Measurements from ENCODE around the gene BLTP3A. TPM values are rescaled to one million over a fixed set of nuclear protein-coding genes. Genes with fewer than 3 reads are reported as not detected.
A peak's percentile ranks its signal among the peaks of the same experiment; 100 is the strongest.
"Not testable (repeated sequence)": the region's sequence is repeated elsewhere in the genome, so short reads cannot be mapped to it uniquely, and the experiment has no call there.

The BLTP3A gene
- total RNA-seq, 1 donor from 2014 or later = 19.6 TPM

DNA sequence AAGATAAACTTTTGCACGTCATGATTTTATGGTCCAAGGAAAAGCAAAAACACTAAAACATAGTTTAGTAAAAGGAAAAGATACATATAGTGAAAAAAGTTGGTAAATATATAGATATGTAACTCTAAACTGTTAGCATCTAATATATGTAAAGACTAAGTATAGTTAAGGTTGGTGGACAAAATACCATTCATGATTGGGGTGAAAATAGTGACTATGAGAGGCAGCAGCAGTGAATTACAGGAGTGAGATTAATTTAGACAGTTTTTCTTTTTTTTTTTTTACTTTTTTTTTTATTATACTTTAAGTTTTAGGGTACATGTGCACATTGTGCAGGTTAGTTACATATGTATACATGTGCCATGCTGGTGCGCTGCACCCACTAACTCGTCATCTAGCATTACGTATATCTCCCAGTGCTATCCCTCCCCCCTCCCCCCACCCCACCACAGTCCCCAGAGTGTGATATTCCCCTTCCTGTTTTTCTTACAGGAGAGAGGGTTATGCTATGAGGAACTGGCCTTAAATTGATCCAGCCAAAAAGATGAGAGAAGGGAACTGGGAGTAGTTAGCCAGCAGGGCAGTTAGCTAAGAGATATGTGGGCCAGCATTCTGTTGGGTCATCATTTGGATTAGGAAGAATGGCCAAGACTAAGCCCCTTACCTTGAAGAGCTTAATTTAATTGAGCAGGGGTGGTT lies 27.1 kb downstream of the BLTP3A start:
- intact Hi-C loops (cut with micrococcal nuclease); DNase-seq: not testable (repeated sequence)
- peak; percentile 62 for ATAC-seq

DNA sequence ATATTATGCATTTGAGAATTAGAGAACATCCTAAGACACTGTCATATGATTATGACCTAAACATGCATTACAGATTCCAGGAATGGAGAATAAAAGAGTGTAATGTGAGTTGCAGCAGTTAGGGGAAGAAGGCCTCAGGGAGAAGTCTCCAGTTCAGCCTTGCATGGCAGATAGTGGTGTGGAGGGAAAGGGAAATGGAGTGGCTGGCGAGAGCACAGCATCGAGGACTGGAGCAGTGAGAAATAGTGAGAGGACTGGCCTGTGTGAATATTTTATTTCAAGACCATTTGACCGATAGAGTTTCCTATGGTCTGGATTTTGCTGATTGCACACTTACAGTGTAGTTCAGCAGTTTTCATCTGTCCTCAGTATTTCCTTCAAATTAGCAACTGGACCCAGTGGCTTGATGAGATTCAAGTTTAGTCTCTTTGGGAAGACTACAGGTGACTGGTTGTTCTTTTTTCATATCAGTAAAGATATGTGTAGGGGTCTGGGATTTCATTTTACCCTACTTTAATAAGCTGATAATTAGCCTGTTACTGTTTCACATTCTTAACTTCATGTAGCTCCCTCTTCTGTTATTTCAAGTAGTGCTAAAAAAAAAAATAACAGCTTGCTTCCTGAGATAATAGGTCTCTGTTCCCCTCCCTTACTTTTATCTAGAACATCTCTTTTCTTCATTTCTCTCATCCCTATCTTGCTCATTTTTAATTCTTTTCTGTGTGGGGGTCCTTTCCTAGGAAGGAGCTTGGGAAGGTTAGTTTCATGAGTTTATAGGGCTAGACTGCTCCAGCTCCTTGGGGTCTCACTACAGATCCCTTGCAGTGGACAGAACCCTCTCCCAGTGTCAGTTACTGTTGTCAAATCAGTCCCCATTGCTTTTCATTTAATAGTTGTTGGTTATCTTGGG lies 27.9 kb downstream of the BLTP3A start:
- DNase-seq (no peak), ATAC-seq (peak; percentile 35)
- intact Hi-C loops (cut with micrococcal nuclease) = no loop called here

DNA sequence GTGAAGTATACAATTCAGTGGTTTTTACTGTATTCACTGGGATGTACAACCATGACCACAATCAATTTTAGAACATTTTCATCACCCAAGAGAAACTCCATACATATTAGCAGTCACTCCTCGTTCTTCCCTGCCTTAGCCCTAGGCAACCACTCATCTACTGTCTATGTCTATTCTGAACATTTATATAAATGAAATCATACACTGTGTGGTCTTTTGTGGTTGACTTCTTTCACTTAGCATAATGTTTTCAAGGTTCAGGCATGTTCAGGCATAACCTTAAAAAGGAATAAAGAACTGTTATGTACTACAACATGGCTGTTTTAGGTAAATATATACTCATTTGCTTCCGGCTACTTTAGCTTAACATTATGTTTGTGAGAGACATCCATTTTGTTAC lies 37.3 kb downstream of the BLTP3A start:
- intact Hi-C loops (cut with micrococcal nuclease) = no loop called here
- ATAC-seq (no peak), DNase-seq (no peak)

DNA sequence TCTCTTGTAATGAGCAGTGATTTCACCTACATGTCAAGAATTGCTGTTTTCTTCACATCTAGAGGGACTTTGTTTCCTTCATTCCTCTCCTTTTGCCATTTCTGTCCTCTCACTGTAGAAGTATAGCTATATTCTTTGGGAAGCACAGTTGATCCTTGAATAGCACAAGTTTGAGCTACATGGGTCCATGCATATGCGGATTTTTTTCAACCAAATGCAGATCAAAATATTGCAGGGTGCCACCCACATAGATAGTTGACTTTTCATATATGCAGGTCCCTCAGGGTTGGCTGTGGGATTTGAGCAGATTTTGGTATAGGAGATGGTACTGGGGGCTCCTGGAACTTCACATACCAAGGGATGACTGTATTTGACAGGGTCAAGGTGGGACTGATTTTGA lies 41.1 kb downstream of the BLTP3A start:
- ATAC-seq = no peak
- intact Hi-C loops (cut with micrococcal nuclease) = no loop called here

DNA sequence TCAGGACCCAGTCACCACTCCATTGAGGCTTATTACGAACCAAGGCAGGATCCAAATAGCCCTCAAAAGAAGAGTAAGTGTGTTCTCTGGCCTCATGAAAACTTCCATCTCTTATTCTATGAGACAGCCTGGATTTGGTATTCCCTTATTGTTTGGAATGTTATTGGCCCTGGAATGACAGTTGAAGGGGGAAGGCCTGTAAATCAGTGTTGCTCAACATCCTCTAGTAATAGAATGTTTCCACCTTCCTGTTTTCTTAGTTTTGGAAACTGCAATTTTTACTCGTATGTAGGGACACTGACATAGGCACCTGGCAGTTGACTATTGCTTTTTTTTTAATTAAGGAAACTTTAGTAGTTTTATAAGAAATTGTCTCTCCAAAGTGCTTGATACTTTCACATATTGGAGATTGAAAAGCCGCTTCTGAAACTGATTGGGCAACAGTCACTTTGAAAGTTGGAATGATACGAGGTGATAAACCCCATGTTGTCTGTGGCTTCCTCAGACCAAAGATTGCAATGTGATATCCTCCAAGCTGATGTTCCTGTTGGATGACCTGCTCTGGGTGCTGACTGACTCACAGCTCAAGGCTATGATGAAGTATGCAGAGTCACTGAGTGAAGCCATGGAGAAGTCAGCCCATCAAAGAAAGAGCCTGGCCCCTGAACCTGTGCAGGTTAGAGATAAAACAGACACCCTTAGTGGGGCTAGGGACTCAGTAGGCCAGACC lies 43.1 kb downstream of the BLTP3A start:
- intact Hi-C loops (cut with micrococcal nuclease) = no loop called here
- ATAC-seq (no peak), DNase-seq (no peak)

More for the DNA sequence above, 41.1 kb downstream of the BLTP3A start:
- DNase-seq = no peak

DNA sequence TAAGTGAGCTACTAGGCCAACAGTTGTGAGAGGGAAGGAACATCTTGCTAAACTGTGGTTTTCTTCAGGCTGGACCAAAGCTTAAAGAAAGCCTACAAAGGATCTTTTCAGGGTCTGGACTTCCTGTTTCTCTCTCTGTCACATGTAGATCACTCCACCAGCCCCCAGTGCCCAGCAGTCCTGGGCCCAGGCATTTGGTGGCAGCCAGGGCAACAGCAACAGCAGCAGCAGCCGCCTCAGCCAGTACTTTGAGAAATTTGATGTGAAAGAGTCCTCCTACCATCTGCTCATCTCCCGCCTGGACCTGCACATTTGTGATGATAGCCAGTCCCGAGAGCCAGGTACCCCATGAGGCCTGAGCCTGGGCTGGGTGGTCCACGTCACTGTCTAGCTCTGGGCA lies 44.1 kb downstream of the BLTP3A start:
- ATAC-seq (no peak), DNase-seq (no peak)
- intact Hi-C loops (cut with micrococcal nuclease) = no loop called here

DNA sequence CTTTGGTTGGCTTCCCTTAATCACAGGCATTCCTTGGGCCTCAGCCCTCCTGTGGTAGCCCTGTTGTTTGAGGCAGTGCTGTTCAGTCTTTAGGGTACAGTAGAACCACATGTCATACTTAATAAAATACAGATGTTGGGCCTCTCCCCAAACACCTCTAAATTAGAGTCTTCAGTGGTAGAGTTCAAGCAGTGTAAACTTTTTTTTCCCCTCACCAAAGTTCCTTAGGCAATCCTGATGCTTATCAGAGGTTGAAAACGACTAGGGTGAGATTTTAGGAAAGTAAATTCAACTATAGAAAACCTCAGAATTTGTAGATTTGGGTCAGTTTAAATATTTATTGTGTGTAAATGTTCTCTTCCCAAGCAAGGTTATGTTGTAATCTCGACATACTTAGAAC lies 44.6 kb downstream of the BLTP3A start:
- intact Hi-C loops (cut with micrococcal nuclease) = no loop called here
- ATAC-seq (no peak), DNase-seq (no peak)

DNA sequence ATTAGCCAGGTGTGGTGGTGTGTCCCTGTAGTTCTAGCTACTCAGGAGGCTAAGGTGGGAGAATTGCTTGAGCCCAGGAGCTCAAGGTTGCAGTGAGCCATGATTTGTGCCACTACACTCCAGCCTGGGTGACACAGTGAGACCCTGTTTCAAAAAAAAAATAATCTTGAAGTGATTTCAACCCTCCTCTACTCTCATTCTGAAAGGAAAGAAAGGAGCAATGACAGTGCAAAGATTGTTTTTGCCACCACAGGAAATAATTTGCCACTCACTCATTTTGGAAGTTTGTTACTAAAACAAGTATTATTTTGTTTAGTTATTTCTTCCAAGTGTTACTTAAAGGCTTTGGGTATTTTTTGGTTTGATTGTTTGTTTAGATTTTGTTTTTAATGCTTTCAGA lies 45.6 kb downstream of the BLTP3A start:
- ATAC-seq (no peak), DNase-seq (no peak)
- intact Hi-C loops (cut with micrococcal nuclease) = no loop called here

DNA sequence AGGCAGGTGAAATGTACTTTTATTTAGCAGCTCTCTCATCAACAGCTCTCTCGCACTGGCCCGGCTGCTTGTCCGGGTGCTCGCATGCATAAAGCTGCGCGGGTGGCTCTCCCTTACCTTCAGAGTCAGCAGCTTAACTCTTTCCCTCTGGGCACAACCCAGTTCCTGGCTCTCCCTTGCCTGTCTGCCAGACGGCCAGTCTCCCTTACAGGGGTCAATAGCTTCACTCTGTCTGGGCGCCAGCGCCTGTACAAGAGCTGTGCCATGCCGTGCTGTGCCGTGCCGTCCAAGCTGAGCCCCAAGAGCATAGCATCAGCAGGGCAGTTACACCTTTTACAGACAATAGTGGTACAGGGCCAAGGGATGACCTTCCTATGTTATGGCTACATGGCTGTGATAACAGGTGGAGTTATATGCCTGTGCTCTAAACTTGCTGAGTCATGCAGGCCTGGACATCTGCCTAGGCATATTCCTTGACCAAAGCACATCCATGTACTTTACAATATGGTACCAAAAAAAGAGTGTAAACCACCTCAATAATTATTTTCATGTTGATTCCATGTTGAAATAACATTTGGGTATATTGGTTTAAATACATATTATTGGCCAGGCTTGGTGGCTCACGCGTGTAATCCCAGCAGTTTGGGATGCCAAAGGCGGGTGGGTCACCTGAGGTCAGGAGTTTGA lies 47.9 kb downstream of the BLTP3A start:
- intact Hi-C loops (cut with micrococcal nuclease) = no loop called here
- ATAC-seq (peak; percentile 40), DNase-seq (no peak)

Other genes with a start within 250 kb of the BLTP3A start
- gene SPDEF, start 235.8 kb upstream of the BLTP3A start, total RNA-seq = not detected
- 148 TPM for gene ILRUN, start 95.3 kb upstream of the BLTP3A start, total RNA-seq
- gene SNRPC, start 34.6 kb upstream of the BLTP3A start, total RNA-seq = 173 TPM
- gene TAF11, start 96.0 kb downstream of the BLTP3A start, total RNA-seq = 18.9 TPM
- 29.1 TPM for gene ANKS1A, start 97.2 kb downstream of the BLTP3A start, total RNA-seq

Measured in left ventricle myocardium superior (tissue), 1 donor.